ENCODE results near the gene RETREG1.
"Not testable (repeated sequence)": the region's sequence is repeated elsewhere in the genome, so short reads cannot be mapped to it uniquely, and the experiment has no call there.

Gene RETREG1

DNA sequence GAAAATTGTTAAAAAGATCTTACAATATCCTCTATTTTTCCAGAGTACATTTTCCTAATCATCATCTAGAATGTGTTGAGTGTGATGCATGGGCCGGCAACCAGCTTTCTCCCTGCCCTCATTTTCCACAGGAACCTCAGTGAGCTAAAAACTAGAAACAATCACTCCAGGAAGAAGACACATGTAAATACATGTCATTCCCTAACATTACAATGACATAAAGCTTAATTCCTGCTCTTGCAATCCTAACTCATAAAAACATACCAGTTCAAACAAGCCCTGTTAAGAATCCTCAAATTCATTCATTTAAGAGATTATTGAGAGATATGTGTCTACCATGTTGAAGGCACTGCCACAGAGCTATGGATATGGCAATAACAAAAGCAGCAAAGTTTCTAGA, 132.7 kb downstream of the RETREG1 start:
- no peak for DNase-seq (ENCODE audit: low spot score)
- in situ Hi-C loops (cut with MboI; ENCODE audit: low pct_unique_long_range_greater_than_20kb, low sequenced_read_pairs, unreplicated experiment): no loop called here
- TF ChIP-seq, protein P1, sequence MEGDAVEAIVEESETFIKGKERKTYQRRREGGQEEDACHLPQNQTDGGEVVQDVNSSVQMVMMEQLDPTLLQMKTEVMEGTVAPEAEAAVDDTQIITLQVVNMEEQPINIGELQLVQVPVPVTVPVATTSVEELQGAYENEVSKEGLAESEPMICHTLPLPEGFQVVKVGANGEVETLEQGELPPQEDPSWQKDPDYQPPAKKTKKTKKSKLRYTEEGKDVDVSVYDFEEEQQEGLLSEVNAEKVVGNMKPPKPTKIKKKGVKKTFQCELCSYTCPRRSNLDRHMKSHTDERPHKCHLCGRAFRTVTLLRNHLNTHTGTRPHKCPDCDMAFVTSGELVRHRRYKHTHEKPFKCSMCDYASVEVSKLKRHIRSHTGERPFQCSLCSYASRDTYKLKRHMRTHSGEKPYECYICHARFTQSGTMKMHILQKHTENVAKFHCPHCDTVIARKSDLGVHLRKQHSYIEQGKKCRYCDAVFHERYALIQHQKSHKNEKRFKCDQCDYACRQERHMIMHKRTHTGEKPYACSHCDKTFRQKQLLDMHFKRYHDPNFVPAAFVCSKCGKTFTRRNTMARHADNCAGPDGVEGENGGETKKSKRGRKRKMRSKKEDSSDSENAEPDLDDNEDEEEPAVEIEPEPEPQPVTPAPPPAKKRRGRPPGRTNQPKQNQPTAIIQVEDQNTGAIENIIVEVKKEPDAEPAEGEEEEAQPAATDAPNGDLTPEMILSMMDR (IDR thresholded peaks at IDR 0.05; ENCODE audit: extremely low read depth, insufficient read depth, missing control alignments): no peak

DNA sequence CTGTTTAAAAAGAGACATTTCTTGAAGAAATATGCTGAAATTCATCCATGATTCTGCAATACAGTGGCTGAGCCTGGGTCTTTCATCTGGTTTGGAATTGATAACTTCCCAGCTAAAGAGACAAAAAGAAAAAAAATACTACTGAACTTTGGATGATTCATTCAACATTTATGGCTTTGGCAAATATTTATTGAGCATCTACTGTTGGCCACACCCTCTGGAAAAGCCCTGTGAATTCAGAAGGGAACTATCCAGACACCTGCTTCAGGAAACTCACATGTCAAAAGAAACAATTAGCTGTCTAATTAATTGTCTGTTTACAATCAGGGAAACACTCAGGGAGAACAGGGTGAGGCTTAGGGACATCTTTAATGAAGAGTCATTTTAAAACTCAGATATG, 133.4 kb downstream of the RETREG1 start:
- in situ Hi-C loops (cut with MboI; ENCODE audit: low pct_unique_long_range_greater_than_20kb, low sequenced_read_pairs, unreplicated experiment): no loop called here
- no peak for DNase-seq (ENCODE audit: low spot score)
- TF ChIP-seq, protein P1 (IDR thresholded peaks at IDR 0.05; ENCODE audit: extremely low read depth, insufficient read depth, missing control alignments): no peak

DNA sequence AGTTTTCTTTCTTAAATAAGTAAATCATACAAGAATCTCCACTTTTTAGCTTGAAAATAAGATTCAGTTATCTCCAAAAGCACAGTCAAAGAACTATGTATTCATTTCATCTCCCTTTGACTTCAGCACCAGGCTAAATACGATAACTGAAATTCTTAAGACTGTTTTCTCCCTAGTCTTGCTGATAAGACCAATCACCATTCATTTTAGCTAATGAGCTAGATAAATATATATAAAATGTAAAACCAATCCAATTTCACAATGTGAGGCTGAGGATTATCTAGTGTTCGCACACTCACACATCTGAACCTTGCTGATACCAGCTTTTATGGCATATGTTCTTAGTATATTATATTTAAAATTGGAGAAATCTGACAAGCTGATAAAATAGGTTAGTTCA, 133.9 kb downstream of the RETREG1 start:
- no peak for DNase-seq (ENCODE audit: low spot score)
- in situ Hi-C loops (cut with MboI; ENCODE audit: low pct_unique_long_range_greater_than_20kb, low sequenced_read_pairs, unreplicated experiment): no loop called here
- TF ChIP-seq, protein P1 (IDR thresholded peaks at IDR 0.05; ENCODE audit: extremely low read depth, insufficient read depth, missing control alignments): no peak

DNA sequence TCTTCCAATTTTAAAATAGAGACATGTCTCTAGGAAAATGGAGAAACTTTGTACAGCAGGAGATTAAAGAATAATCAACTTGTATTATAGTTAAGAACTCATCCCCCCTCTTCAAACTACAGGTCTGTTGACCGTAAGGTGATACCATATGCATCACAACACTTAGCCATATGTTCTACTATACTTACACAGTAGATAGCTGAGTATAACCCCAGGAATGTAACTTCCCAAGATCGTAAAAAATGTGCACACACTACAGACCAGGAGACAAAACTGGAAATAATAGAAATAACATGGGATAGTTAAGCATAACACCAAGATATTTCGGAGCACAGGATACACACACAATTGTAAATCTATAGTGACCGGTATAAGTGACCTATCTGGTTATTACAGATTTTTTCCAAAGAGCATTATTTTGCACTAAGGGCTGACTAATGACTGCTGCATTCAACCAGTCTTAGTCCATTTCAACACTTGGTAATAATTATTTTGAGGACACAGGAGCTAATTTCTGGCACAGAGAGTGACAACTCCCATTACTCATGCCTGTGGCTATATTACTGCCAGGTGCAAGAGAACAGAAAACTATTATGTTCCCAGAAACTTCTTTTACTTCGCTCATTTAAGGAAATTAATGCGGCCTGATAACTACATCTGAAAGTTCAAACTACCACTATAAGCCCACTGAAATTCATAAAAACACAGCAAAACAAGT, 135.8 kb downstream of the RETREG1 start:
- no peak for DNase-seq (ENCODE audit: low spot score)
- in situ Hi-C loops (cut with MboI; ENCODE audit: low pct_unique_long_range_greater_than_20kb, low sequenced_read_pairs, unreplicated experiment): no loop called here
- TF ChIP-seq, protein P1 (IDR thresholded peaks at IDR 0.05; ENCODE audit: extremely low read depth, insufficient read depth, missing control alignments): no peak

DNA sequence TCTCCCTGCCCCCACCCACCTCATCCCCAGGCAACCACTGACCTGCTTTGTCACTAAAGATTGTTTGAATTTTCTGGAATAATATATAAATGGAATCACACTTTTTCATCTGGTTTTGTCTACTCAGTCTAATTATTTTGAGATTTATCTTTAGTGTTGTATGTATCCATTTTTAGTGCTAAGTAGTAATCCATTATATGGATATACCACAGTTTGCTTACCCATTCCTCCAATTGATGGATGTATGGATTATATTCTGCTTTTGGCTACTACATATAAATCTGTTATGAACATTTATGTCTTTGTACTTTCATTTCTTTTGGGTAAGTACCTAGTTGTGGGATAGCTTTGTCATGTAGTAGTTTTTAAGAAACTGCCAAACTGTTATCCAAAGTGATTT, 136.7 kb downstream of the RETREG1 start:
- TF ChIP-seq, protein P1 (IDR thresholded peaks at IDR 0.05; ENCODE audit: extremely low read depth, insufficient read depth, missing control alignments): no peak
- in situ Hi-C loops (cut with MboI; ENCODE audit: low pct_unique_long_range_greater_than_20kb, low sequenced_read_pairs, unreplicated experiment): no loop called here
- DNase-seq (ENCODE audit: low spot score): no peak

DNA sequence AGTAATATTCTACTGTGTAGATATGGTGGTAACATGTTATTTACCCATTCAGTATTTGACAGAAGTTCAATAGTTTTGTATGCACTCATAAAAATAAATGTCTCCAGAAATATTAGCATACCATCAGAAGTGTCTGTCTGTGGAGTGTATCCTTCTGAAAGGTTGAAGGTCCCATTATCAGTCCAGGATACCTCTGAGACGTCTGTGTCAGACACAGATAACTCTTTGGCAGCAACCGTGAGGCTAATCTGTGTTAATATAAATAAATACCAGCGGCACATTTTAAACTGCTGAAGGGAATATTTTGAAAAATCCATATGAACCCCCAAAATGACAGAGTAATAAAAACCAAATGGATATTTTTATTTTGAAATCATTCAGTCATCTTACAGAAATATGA, 139.3 kb downstream of the RETREG1 start:
- TF ChIP-seq, protein P1 (IDR thresholded peaks at IDR 0.05; ENCODE audit: extremely low read depth, insufficient read depth, missing control alignments): no peak
- no peak for DNase-seq (ENCODE audit: low spot score)
- in situ Hi-C loops (cut with MboI; ENCODE audit: low pct_unique_long_range_greater_than_20kb, low sequenced_read_pairs, unreplicated experiment): no loop called here

DNA sequence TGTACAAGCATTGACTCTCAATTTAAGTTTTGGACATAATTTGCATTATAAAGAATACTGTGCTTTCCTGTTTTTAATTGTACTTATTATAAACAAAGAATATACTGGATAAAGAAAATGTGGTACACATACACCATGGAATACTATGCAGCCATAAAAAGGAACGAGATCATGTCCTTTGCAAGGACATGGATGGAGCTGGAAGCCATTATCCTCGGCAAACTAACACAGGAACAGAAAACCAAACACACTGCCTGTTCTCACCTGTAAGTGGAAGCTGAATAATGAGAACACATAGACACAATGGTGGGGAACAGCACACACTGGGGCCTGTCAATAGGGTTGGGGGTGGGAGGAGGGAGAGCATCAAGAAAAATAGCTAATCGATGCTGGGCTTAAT, 140.4 kb downstream of the RETREG1 start:
- in situ Hi-C loops (cut with MboI; ENCODE audit: low pct_unique_long_range_greater_than_20kb, low sequenced_read_pairs, unreplicated experiment); DNase-seq (ENCODE audit: low spot score): not testable (repeated sequence)
